ENCODE data around the gene LRRFIP2. TPM values are rescaled to one million over a fixed set of nuclear protein-coding genes. Genes with fewer than 3 reads are reported as not detected.
A peak's percentile ranks its signal among the peaks of the same experiment; 100 is the strongest.

Gene LRRFIP2
- total and polyA plus RNA-seq, 2 of the 4 experiments (the other 2 are of a cell fraction): 20.6 to 31.0 TPM

DNA sequence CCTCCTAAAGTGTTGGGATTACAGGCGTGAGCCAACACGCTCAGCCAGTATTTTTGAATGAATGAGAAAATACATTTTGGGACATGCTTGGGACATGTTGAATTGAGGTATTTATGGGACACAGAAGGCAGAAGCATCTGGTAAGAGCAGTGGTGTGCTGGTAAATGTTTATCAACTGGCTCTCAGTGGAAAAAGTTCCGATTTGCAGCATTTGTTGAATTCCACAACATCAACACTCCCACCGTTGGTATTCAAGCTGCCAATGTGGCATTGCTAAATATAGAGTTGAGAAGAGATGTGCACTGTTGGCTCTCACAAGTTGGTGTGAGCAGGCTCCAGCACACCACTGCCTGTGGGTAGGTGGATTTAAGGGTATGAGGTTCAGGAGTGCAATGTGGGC is 35.8 kb upstream of the LRRFIP2 start:
- Histone ChIP-seq H4K8ac (ENCODE audit: low read depth in 2 of 2, low read length in 2 of 2) (peak overlapping the region in 1 of 2 experiments; percentile 72; a peak in 2 of 4 replicates), H3K79me1 (ENCODE audit: low read depth in 1 of 2, low read length in 2 of 2) (no peaks in the 10 kb centered on the region), H3K4me2 (ENCODE audit: low read depth, low read length) (no peak overlapping the region; the same call in 1 of the 2 replicates), H3K56ac (ENCODE audit: extremely low read depth, insufficient read depth, low read length) (no peak overlapping the region), H3K9me1 (ENCODE audit: insufficient read depth, low read length) (peaks cover 6% of the 10 kb centered on the region), H3K18ac (ENCODE audit: low read depth, low read length) (peak overlapping the region; percentile 82; the same call in 1 of the 2 replicates), H3K4me3 (ENCODE audit: insufficient read depth, low read depth, low read length) (no peak overlapping the region), H2BK20ac (ENCODE audit: low read depth, low read length) (peak overlapping the region; percentile 83), H3K9ac (ENCODE audit: low read depth, low read length) (no peak overlapping the region), H2BK5ac (ENCODE audit: low read depth, low read length, poor library complexity, severe bottlenecking) (peak overlapping the region; percentile 91), H3K27me3 (ENCODE audit: control insufficient read depth, insufficient read depth, low read length) (no peaks in the 10 kb centered on the region), H2AK5ac (ENCODE audit: low read depth, low read length) (no peak overlapping the region; the same call in 1 of the 2 replicates), H3K4ac (ENCODE audit: low read depth, low read length) (peak overlapping the region; percentile 77), H2BK15ac (ENCODE audit: low read depth, low read length) (0 out of 3 replicates have a peak overlapping the region, but pooled peaks have one; percentile 24), H2AK9ac (replicated peaks; ENCODE audit: low read depth, low read length, poor library complexity) (peak overlapping the region; percentile 31), H3K36me3 (ENCODE audit: control insufficient read depth, insufficient read depth, low read length) (no peaks in the 10 kb centered on the region), H3K23ac (ENCODE audit: low read depth, low read length) (0 out of 2 replicates have a peak overlapping the region, but pooled peaks have one; percentile 19), H3K9me3 (ENCODE audit: control insufficient read depth, insufficient read depth, low read length) (no peaks in the 10 kb centered on the region; the same call in 1 of the 2 replicates), H4K20me1 (ENCODE audit: insufficient read depth, low read length) (no peaks in the 10 kb centered on the region), H3K27ac (ENCODE audit: insufficient read depth, low read length) (no peak overlapping the region; the same call in 1 of the 2 replicates), H3K4me1 (ENCODE audit: control insufficient read depth, insufficient read depth, low read length) (peaks cover 8% of the 10 kb centered on the region; the same call in 1 of the 2 replicates), H4K5ac (ENCODE audit: low read depth, low read length) (peak overlapping the region; percentile 89; the same call in 1 of the 2 replicates), H2AFZ (replicated peaks; ENCODE audit: low read length, poor library complexity) (peak overlapping the region; percentile 54), H3K14ac (replicated peaks; ENCODE audit: low read depth, low read length) (peak overlapping the region; percentile 61; the same call in 1 of the 2 replicates), H2BK120ac (ENCODE audit: low read depth, low read length) (peak overlapping the region; percentile 60), H4K91ac (ENCODE audit: insufficient read depth, low read depth, low read length) (peak overlapping the region; percentile 46)
- TF ChIP-seq, protein P1, sequence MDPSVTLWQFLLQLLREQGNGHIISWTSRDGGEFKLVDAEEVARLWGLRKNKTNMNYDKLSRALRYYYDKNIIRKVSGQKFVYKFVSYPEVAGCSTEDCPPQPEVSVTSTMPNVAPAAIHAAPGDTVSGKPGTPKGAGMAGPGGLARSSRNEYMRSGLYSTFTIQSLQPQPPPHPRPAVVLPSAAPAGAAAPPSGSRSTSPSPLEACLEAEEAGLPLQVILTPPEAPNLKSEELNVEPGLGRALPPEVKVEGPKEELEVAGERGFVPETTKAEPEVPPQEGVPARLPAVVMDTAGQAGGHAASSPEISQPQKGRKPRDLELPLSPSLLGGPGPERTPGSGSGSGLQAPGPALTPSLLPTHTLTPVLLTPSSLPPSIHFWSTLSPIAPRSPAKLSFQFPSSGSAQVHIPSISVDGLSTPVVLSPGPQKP (IDR thresholded peaks at IDR 0.05; ENCODE audit: borderline replicate concordance, low read depth, low read length): no peak
- TF ChIP-seq POLR2A (IDR thresholded peaks at IDR 0.05; ENCODE audit: low read depth, low read length): no peak
- no peak for TF ChIP-seq RCOR1 (IDR thresholded peaks at IDR 0.05; ENCODE audit: insufficient replicate concordance, low read length)
- no peak for TF ChIP-seq RAD21 (IDR thresholded peaks at IDR 0.05; ENCODE audit: low read length)
- TF ChIP-seq MXI1 (IDR thresholded peaks at IDR 0.05; ENCODE audit: borderline replicate concordance, low read depth, low read length): no peak
- TF ChIP-seq FOS (IDR thresholded peaks at IDR 0.05; ENCODE audit: low read depth, low read length): no peak
- TF ChIP-seq SMC3 (IDR thresholded peaks at IDR 0.05; ENCODE audit: low read depth, low read length): no peak
- no peak for TF ChIP-seq USF2 (IDR thresholded peaks at IDR 0.05; ENCODE audit: low read depth, low read length)
- TF ChIP-seq RFX5 (IDR thresholded peaks at IDR 0.05; ENCODE audit: low read depth, low read length): no peak
- no peak for TF ChIP-seq CTCF (conservative IDR thresholded peaks at IDR 0.05; ENCODE audit: low read depth, low read length)
- TF ChIP-seq NFE2L2 (IDR thresholded peaks at IDR 0.05; ENCODE audit: low read depth, low read length): no peak
- TF ChIP-seq MAZ (IDR thresholded peaks at IDR 0.05; ENCODE audit: borderline replicate concordance, low read depth, low read length): no peak
- no peak for TF ChIP-seq CHD1 (IDR thresholded peaks at IDR 0.05; ENCODE audit: low read depth, low read length)
- ATAC-seq (ENCODE audit: low read depth) (peak; percentile 58), DNase-seq (no peak)
- WGBS, 2 experiments (ENCODE audit: extremely low coverage in 2 of 2, insufficient read length in 1 of 2): 92% methylated on average over 2 of the region's 4 CpGs; no CpG with 5 or more reads in 1 of the 2 experiments
- intact Hi-C loops (cut with micrococcal nuclease): no loop called here
- dilution Hi-C loops (cut with HindIII; ENCODE audit: low sequenced_read_pairs, unreplicated experiment): no loop called here
- ChIA-PET CTCF (no interaction called here), POLR2A (ENCODE audit: unreplicated experiment) (no interaction called here)
- no TSS peak for BruUV-seq (replicated peaks)
- in situ Hi-C loops (cut with MboI; ENCODE audit: low sequenced_read_pairs): loop anchor here (10.0 to 25.0 kb wide), 2 partner anchors 185 to 473 kb away; no protein-coding TSS in a partner anchor

Data from IMR-90 (cell line).